ENCODE measurements around the gene CLEC7A.

The CLEC7A gene

GRCh38 chr12:10153271-10154144 lies 23.5 kb upstream of the CLEC7A start:
- peak; percentile 89 for TF ChIP-seq CTCF (conservative IDR thresholded peaks at IDR 0.05; ENCODE audit: low read depth, low read length)
- H3K4me3 ChIP-seq (IDR thresholded peaks at IDR 0.05; ENCODE audit: insufficient read depth, low read depth, low read length) = no peak overlapping the region
- peak overlapping the region; percentile 83 for H2AFZ ChIP-seq (ENCODE audit: low read depth)
- H3K4me2 ChIP-seq = peak overlapping the region; percentile 84
- H4K20me1 ChIP-seq (ENCODE audit: insufficient read depth) = no peaks in the 10 kb centered on the region
- peak overlapping the region; percentile 43; the same call in 1 of the 2 replicates for H3K27ac ChIP-seq
- H3K27me3 ChIP-seq (ENCODE audit: insufficient read depth, low read depth) = no peaks in the 10 kb centered on the region
- H3K4me1 ChIP-seq (ENCODE audit: low read depth, poor library complexity, severe bottlenecking) = peaks cover 4% of the 10 kb centered on the region
- H3K79me2 ChIP-seq (ENCODE audit: insufficient read depth, low read depth) = no peaks in the 10 kb centered on the region
- peak overlapping the region; percentile 56 for H3K9ac ChIP-seq
- no peaks in the 10 kb centered on the region for H3K36me3 ChIP-seq (ENCODE audit: insufficient read depth)

- no peak overlapping the region for H3K27ac ChIP-seq
- TF ChIP-seq CTCF (conservative IDR thresholded peaks at IDR 0.05; ENCODE audit: low read depth, low read length) = no peak
These were observed 21.6 kb upstream of the CLEC7A start for GRCh38 chr12:10151621-10152020.

GRCh38 chr12:10147714-10148403 lies 17.9 kb upstream of the CLEC7A start:
- peaks cover 9% of the 10 kb centered on the region for H3K4me1 ChIP-seq (ENCODE audit: low read depth, poor library complexity, severe bottlenecking)
- no peak overlapping the region for H3K9ac ChIP-seq
- no peaks in the 10 kb centered on the region for H3K36me3 ChIP-seq (ENCODE audit: insufficient read depth)
- no peaks in the 10 kb centered on the region for H3K79me2 ChIP-seq (ENCODE audit: insufficient read depth, low read depth)
- no peak for TF ChIP-seq CTCF (conservative IDR thresholded peaks at IDR 0.05; ENCODE audit: low read depth, low read length)
- H3K27me3 ChIP-seq (ENCODE audit: insufficient read depth, low read depth) = no peaks in the 10 kb centered on the region
- no peaks in the 10 kb centered on the region for H4K20me1 ChIP-seq (ENCODE audit: insufficient read depth)
- no peak overlapping the region for H3K4me3 ChIP-seq (IDR thresholded peaks at IDR 0.05; ENCODE audit: insufficient read depth, low read depth, low read length)
- no peak overlapping the region for H3K4me2 ChIP-seq
- no peak overlapping the region for H2AFZ ChIP-seq (ENCODE audit: low read depth)
- H3K27ac ChIP-seq = no peak overlapping the region

More at GRCh38 chr12:10151621-10152020, 21.6 kb upstream of the CLEC7A start:
- Histone ChIP-seq H3K79me2 (ENCODE audit: insufficient read depth, low read depth) (no peaks in the 10 kb centered on the region), H3K4me3 (IDR thresholded peaks at IDR 0.05; ENCODE audit: insufficient read depth, low read depth, low read length) (no peak overlapping the region), H4K20me1 (ENCODE audit: insufficient read depth) (no peaks in the 10 kb centered on the region), H3K27me3 (ENCODE audit: insufficient read depth, low read depth) (no peaks in the 10 kb centered on the region), H3K4me1 (ENCODE audit: low read depth, poor library complexity, severe bottlenecking) (peaks cover 4% of the 10 kb centered on the region), H3K4me2 (no peak overlapping the region), H2AFZ (ENCODE audit: low read depth) (no peak overlapping the region), H3K36me3 (ENCODE audit: insufficient read depth) (no peaks in the 10 kb centered on the region), H3K9ac (no peak overlapping the region)

GRCh38 chr12:10142976-10143589 lies 13.1 kb upstream of the CLEC7A start:
- no peak overlapping the region for H3K27ac ChIP-seq
- peak overlapping the region; percentile 11; the same call in 1 of the 2 replicates for H3K4me2 ChIP-seq
- H3K27me3 ChIP-seq (ENCODE audit: insufficient read depth, low read depth) = no peaks in the 10 kb centered on the region
- no peak overlapping the region for H3K4me3 ChIP-seq (IDR thresholded peaks at IDR 0.05; ENCODE audit: insufficient read depth, low read depth, low read length)
- H3K4me1 ChIP-seq (ENCODE audit: low read depth, poor library complexity, severe bottlenecking) = peaks cover 28% of the 10 kb centered on the region
- no peaks in the 10 kb centered on the region for H3K79me2 ChIP-seq (ENCODE audit: insufficient read depth, low read depth)
- H2AFZ ChIP-seq (ENCODE audit: low read depth) = no peak overlapping the region
- TF ChIP-seq CTCF (conservative IDR thresholded peaks at IDR 0.05; ENCODE audit: low read depth, low read length) = no peak
- H3K36me3 ChIP-seq (ENCODE audit: insufficient read depth) = no peaks in the 10 kb centered on the region
- no peaks in the 10 kb centered on the region for H4K20me1 ChIP-seq (ENCODE audit: insufficient read depth)
- no peak overlapping the region for H3K9ac ChIP-seq

Measured in KMS-11 (cell line).